Keratinocyte (primary cell): ENCODE data around the gene E4F1.

ENCODE experiments used
- CTCF ChIP-seq, 3 experiments: IDR thresholded peaks in 1 of 3; conservative IDR thresholded peaks in 1 of 3; optimal IDR thresholded peaks in 1 of 3; 2 replicates in 2 of 3; 3 replicates in 1 of 3; pipeline versions ENCODE3 to v1.5.1; 2011; ENCODE audit warnings: low read length in 3 of 3, mild to moderate bottlenecking in 3 of 3, moderate library complexity in 2 of 3, control low read depth in 1 of 3, inconsistent platforms in 1 of 3; ENCODE audit not compliant: insufficient read depth in 2 of 3; ENCODE audit errors: extremely low read depth in 1 of 3
- EZH2 ChIP-seq: IDR thresholded peaks from one replicate; pipeline ENCODE4 v1.6.1; 2012; ENCODE audit warnings: inconsistent platforms, mild to moderate bottlenecking, low read length, moderate library complexity

DNA sequence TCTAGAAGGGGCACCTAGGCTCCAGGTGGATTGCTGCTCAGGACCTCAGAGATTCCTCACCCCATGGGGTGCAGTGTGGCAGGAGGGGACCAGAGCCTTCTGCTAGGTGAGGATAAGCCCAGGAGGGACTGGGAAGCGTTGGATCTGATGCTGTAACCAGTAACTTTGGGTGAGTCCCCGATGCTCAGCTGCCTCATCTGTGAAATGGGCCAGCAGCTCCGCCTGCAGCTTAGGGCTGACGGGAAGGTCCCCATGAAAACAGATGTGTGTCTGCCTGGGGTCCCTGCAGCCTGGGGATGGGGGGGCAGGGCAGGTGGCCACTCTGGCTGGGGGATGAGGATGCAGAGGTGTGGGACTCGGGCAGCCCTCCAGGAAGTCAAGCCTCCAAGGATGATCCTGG lies 24.3 kb upstream of the E4F1 start:
- no peak for TF ChIP-seq CTCF (optimal IDR thresholded peaks at IDR 0.05 in 1 of 3, IDR thresholded peaks at IDR 0.05 in 1 of 3, conservative IDR thresholded peaks at IDR 0.05 in 1 of 3; ENCODE audit: extremely low read depth in 1 of 3, insufficient read depth in 2 of 3, low read length in 3 of 3)
- TF ChIP-seq EZH2, result no peak
